ENCODE results near the gene MAPK1.
"Not testable (repeated sequence)": the region's sequence is repeated elsewhere in the genome, so short reads cannot be mapped to it uniquely, and the experiment has no call there.

The MAPK1 gene

DNA sequence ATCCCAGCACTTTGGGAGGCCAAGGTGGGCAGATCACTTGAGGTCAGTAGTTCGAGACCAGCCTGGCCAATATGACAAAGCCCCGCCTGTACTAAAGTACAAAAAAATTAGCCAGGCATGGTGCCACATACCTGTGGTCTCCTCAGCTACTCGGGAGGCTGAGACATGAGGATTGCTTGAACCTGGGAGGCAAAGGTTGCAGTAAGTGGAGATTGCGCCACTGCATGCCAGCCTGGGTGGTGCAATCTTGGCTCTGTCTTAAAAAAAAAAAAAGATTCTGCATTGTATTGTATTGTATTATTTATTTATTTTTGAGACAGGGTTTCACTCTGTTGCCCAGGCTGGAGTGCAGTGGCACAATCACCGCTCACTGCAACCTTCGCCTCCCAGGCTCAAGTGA, 122.5 kb downstream of the MAPK1 start:
- DNase-seq = not testable (repeated sequence)

DNA sequence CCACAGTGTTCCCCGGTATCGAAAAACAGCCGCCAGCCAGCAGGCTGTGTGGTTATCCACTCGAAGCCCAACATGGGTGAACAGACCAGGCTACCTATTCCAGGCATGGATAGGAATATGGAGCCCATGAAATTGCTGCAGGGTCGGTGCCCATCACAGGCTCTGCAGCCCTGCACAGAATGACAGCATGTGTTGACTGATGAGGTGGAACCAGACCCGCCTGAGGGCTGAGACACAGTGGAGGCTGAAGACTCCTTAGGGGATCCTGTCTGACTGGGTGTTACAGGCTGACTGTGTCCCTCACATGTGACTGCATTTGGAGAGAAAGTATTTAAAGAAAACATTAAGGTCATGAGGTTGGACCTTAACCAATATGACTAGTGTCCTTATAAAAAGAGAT, 125.7 kb downstream of the MAPK1 start:
- DNase-seq = no peak

- no peak for DNase-seq
Measured at GRCh38 chr22:21741059-21741458, 126.4 kb downstream of the MAPK1 start.

DNA sequence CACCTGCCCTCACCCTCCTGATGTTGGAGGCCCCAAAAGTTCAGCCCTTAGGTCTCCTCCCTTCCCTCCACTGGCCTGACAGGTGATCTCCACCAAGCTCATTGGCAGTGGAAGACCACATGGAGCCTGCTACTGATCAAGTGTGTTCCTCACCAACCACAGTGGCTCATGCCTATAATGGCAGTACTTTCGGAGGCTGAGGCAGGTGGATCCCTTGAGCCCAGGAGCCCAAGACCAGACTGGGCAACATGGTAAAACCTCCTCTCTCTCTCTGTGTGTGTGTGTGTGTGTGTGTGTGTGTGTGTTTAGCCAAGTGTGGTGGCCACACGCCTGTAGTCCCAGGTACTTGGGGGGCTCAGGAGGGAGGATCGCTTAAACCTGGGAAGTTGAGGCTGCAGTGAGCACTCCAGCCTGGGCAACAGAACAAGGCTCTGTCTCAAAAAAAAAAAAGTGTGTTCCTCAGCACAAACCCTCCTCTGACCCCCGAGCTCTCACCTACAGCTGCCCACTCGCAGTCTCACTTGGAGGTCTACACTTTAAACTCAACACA, 127.5 kb downstream of the MAPK1 start:
- no peak for DNase-seq

GRCh38 chr22:21738966-21739365, 128.5 kb downstream of the MAPK1 start:
- DNase-seq = no peak

DNA sequence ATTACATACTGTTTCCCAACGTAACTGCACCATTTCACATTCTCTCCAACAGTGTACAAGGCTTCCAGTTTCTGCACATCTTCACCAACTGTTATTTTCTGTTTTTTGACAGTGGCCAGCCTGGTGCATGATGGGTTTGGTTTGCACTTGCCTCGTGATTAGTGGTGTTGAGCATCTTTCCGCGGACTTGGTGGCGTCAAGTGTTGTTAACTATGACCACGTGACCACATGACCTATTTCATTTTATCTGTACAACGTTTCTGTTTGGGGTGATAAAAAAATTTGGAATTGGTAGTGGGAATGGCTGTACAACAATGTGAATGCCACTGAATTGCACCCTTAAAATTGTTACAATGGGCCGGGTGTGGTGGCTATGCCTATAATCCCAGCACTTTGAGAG, 129.4 kb downstream of the MAPK1 start:
- DNase-seq = no peak

GRCh38 chr22:21736948-21737347, 130.5 kb downstream of the MAPK1 start:
- DNase-seq = no peak

- no peak for DNase-seq
Measured at GRCh38 chr22:21736084-21736642, 131.3 kb downstream of the MAPK1 start.

GRCh38 chr22:21735200-21736083, 132.0 kb downstream of the MAPK1 start, which contains the start of gene YPEL1:
YPEL1 (minus strand) TSS chr22:21735794; CDS start chr22:21710744, 25,050 bp downstream.
- DNase-seq = peak; percentile 94 to 97

DNA sequence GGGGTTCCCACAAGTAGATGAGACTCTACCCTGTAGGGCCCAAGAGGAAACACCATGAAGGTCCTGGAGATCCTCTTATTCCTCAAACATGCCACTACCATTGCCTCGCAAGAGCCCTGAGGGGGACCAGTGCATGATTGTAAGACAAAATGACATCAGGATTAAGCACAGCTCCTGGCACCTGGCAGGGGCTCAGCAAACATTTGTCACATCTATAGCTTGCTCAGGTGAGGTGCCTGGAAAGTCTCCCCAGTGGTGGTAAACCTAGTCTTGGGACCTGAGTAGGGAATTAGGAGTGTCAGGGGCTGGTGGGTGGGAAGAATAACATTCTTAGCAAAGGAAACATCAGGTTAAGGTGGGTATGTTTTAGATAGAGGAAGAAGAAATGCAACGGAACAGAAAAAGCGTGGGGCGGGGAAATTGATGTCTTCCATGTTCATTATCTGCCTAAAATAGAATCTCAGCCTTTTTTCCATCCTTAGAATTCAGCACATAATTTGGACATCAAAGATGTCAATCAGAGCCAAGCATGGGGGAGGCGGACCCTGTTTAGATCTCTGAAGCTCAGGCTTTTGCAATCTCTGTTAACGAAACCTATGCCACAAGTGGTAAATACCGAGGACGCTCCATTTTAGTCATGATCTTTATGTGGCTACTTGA, 132.8 kb downstream of the MAPK1 start:
- no peak for DNase-seq

GRCh38 chr22:21731503-21731902, 135.9 kb downstream of the MAPK1 start:
- DNase-seq = no peak

GRCh38 chr22:21730535-21731308, 136.7 kb downstream of the MAPK1 start:
- DNase-seq = no peak

- DNase-seq = not testable (repeated sequence)
Measured at GRCh38 chr22:21729184-21729583, 138.3 kb downstream of the MAPK1 start.

DNA sequence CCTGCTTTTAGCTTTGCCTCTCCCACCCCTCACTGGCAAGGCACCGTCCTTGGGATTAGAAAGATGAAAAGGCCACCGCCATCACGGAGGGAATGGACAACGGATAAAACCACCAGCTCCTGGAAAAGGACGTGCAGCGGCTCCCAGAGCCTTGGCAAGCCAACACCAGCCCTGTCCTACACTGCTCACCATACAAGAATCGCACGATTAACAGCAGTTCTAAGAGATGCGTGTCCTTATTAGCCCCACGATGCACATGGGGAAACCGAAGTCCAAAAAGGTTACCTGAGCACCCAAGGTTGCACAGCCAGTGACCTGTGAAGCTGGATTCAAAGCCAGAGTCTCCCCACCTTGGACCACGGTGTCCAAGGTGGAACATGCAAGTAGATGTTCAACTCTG, 139.2 kb downstream of the MAPK1 start:
- no peak for DNase-seq

DNA sequence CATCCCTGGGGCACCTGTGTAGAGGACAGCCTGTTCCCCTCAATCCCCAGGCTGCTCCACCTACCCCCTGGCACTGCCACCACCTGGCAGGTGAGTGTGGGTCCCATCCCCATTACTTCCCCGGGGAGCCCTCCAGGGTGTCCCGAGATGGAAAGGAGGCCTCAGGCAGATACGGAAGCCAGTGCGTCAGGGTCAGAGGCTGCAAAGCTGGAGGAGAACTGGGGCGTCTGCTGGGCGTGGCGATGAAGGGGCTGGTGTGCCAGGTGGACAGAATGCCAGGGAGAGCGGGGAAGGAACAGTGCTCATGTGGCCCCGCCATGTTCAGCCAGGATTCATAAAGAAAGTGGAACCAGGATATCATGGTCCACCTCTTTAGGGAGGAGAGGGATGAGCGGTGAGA, 139.7 kb downstream of the MAPK1 start:
- no peak for DNase-seq

- no peak for DNase-seq
Measured at GRCh38 chr22:21727159-21727558, 140.3 kb downstream of the MAPK1 start.

GRCh38 chr22:21726650-21727049, 140.8 kb downstream of the MAPK1 start:
- no peak for DNase-seq

GRCh38 chr22:21725956-21726649, 141.3 kb downstream of the MAPK1 start:
- no peak for DNase-seq

GRCh38 chr22:21724496-21724895, 142.9 kb downstream of the MAPK1 start:
- DNase-seq = not testable (repeated sequence)

DNA sequence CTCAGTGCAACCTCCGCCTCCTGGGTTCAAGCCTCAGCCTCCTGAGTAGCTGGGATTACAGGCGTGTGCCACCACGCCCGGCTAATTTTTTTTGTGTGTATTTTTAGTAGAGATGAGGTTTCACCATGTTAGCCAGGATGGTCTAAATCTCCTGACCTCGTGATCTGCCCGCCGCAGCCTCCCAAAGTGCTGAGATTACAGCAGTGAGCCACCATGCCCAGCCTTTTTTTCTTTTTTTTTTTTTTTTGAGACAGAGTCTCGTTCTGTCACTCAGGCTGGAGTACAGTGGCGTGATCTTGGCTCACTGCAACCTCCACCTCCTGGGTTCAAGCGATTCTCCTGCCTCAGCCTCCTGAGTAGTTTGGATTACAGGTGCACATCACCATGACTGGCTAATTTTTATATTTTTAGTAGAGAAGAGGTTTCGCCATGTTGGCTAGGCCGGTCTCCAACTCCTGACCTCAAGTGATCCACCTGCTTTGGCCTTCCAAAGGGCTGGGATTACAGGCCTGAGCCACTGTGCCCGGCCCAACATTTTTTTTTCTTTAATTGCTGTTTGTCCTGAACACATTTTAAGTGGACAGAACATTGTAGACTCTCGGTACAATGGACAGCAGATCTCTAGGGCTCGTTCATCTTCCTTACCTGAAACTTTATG, 146.1 kb downstream of the MAPK1 start:
- DNase-seq = not testable (repeated sequence)

- not testable (repeated sequence) for DNase-seq
Measured at GRCh38 chr22:21720191-21720859, 147.1 kb downstream of the MAPK1 start.

All from hippocampal formation (tissue), 2 donors.